Measurements from ENCODE around the gene POLE3. TPM values are rescaled to one million over a fixed set of nuclear protein-coding genes. Genes with fewer than 3 reads are reported as not detected.

The POLE3 gene
- total and polyA plus RNA-seq, 2 experiments from 2014 or later: 39.2 to 81.3 TPM

GRCh38 chr9:113368982-113369854 is 41.3 kb downstream of the POLE3 start:
- no peaks in the 10 kb centered on the region for H4K20me1 ChIP-seq (replicated peaks; ENCODE audit: insufficient read depth)
- H3K4me3 ChIP-seq: no peak overlapping the region
- H3K36me3 ChIP-seq (ENCODE audit: insufficient read depth): no peaks in the 10 kb centered on the region
- no peak overlapping the region for H3K4me3 Mint-ChIP-seq
- no peaks in the 10 kb centered on the region for H3K27me3 Mint-ChIP-seq (ENCODE audit: insufficient read depth, low read depth, poor library complexity)
- no peaks in the 10 kb centered on the region for H3K9me2 ChIP-seq (ENCODE audit: insufficient read depth)
- H3K27me3 ChIP-seq (ENCODE audit: insufficient read depth): no peaks in the 10 kb centered on the region
- no peak overlapping the region for H3K4me2 ChIP-seq
- H3K27ac ChIP-seq (ENCODE audit: low read depth): no peak overlapping the region
- H3K79me2 ChIP-seq (replicated peaks; ENCODE audit: insufficient read depth): no peaks in the 10 kb centered on the region
- H3K27ac Mint-ChIP-seq: no peak overlapping the region
- no peak overlapping the region for H2AFZ ChIP-seq
- H3K4me1 ChIP-seq (ENCODE audit: insufficient read depth): no peaks in the 10 kb centered on the region
- no peaks in the 10 kb centered on the region; the same call in 2 of the 3 replicates for H3K36me3 Mint-ChIP-seq (ENCODE audit: low read depth)
- peaks cover 4% of the 10 kb centered on the region; the same call in 2 of the 3 replicates for H3K4me1 Mint-ChIP-seq
- TF ChIP-seq, protein P1, sequence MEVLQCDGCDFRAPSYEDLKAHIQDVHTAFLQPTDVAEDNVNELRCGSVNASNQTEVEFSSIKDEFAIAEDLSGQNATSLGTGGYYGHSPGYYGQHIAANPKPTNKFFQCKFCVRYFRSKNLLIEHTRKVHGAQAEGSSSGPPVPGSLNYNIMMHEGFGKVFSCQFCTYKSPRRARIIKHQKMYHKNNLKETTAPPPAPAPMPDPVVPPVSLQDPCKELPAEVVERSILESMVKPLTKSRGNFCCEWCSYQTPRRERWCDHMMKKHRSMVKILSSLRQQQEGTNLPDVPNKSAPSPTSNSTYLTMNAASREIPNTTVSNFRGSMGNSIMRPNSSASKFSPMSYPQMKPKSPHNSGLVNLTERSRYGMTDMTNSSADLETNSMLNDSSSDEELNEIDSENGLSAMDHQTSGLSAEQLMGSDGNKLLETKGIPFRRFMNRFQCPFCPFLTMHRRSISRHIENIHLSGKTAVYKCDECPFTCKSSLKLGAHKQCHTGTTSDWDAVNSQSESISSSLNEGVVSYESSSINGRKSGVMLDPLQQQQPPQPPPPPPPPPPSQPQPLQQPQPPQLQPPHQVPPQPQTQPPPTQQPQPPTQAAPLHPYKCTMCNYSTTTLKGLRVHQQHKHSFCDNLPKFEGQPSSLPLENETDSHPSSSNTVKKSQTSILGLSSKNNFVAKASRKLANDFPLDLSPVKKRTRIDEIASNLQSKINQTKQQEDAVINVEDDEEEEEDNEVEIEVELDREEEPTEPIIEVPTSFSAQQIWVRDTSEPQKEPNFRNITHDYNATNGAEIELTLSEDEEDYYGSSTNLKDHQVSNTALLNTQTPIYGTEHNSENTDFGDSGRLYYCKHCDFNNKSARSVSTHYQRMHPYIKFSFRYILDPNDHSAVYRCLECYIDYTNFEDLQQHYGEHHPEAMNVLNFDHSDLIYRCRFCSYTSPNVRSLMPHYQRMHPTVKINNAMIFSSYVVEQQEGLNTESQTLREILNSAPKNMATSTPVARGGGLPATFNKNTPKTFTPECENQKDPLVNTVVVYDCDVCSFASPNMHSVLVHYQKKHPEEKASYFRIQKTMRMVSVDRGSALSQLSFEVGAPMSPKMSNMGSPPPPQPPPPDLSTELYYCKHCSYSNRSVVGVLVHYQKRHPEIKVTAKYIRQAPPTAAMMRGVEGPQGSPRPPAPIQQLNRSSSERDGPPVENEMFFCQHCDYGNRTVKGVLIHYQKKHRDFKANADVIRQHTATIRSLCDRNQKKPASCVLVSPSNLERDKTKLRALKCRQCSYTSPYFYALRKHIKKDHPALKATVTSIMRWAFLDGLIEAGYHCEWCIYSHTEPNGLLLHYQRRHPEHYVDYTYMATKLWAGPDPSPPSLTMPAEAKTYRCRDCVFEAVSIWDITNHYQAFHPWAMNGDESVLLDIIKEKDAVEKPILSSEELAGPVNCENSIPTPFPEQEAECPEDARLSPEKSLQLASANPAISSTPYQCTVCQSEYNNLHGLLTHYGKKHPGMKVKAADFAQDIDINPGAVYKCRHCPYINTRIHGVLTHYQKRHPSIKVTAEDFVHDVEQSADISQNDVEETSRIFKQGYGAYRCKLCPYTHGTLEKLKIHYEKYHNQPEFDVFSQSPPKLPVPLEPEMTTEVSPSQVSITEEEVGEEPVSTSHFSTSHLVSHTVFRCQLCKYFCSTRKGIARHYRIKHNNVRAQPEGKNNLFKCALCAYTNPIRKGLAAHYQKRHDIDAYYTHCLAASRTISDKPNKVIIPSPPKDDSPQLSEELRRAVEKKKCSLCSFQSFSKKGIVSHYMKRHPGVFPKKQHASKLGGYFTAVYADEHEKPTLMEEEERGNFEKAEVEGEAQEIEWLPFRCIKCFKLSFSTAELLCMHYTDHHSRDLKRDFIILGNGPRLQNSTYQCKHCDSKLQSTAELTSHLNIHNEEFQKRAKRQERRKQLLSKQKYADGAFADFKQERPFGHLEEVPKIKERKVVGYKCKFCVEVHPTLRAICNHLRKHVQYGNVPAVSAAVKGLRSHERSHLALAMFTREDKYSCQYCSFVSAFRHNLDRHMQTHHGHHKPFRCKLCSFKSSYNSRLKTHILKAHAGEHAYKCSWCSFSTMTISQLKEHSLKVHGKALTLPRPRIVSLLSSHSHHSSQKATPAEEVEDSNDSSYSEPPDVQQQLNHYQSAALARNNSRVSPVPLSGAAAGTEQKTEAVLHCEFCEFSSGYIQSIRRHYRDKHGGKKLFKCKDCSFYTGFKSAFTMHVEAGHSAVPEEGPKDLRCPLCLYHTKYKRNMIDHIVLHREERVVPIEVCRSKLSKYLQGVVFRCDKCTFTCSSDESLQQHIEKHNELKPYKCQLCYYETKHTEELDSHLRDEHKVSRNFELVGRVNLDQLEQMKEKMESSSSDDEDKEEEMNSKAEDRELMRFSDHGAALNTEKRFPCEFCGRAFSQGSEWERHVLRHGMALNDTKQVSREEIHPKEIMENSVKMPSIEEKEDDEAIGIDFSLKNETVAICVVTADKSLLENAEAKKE (CRISPR knock-in tag; IDR thresholded peaks at IDR 0.05): no peak
- TF ChIP-seq POLR2AphosphoS5 (IDR thresholded peaks at IDR 0.05; ENCODE audit: low read depth) (no peak), STAT1 (IDR thresholded peaks at IDR 0.05; ENCODE audit: unreplicated experiment) (no peak), EZH2phosphoT487 (IDR thresholded peaks at IDR 0.05; ENCODE audit: unreplicated experiment) (no peak), CTCF (conservative IDR thresholded peaks at IDR 0.05; ENCODE audit: low read depth in 2 of 2) (no peak), ZNF331 (CRISPR knock-in tag; IDR thresholded peaks at IDR 0.05; ENCODE audit: low read depth) (no peak)
- TF ChIP-seq, protein P2, sequence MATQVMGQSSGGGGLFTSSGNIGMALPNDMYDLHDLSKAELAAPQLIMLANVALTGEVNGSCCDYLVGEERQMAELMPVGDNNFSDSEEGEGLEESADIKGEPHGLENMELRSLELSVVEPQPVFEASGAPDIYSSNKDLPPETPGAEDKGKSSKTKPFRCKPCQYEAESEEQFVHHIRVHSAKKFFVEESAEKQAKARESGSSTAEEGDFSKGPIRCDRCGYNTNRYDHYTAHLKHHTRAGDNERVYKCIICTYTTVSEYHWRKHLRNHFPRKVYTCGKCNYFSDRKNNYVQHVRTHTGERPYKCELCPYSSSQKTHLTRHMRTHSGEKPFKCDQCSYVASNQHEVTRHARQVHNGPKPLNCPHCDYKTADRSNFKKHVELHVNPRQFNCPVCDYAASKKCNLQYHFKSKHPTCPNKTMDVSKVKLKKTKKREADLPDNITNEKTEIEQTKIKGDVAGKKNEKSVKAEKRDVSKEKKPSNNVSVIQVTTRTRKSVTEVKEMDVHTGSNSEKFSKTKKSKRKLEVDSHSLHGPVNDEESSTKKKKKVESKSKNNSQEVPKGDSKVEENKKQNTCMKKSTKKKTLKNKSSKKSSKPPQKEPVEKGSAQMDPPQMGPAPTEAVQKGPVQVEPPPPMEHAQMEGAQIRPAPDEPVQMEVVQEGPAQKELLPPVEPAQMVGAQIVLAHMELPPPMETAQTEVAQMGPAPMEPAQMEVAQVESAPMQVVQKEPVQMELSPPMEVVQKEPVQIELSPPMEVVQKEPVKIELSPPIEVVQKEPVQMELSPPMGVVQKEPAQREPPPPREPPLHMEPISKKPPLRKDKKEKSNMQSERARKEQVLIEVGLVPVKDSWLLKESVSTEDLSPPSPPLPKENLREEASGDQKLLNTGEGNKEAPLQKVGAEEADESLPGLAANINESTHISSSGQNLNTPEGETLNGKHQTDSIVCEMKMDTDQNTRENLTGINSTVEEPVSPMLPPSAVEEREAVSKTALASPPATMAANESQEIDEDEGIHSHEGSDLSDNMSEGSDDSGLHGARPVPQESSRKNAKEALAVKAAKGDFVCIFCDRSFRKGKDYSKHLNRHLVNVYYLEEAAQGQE (IDR thresholded peaks at IDR 0.05; ENCODE audit: unreplicated experiment): no peak
- ATAC-seq (no peak), DNase-seq (ENCODE audit: low spot score) (no peak)
- no peaks in the 10 kb centered on the region for H3F3A ChIP-seq (replicated peaks; ENCODE audit: low read depth)
- no peaks in the 10 kb centered on the region for H3K9me3 Mint-ChIP-seq
